Measurements from ENCODE around the gene FRMPD4. TPM values are rescaled to one million over a fixed set of nuclear protein-coding genes. Genes with fewer than 3 reads are reported as not detected.

Gene FRMPD4
- total RNA-seq, 1 donor from 2014 or later = 2.8 TPM

- Histone ChIP-seq H3K27ac (replicated peaks) (no peak overlapping the region), H3K36me3 (no peaks in the 10 kb centered on the region), H3K9me3 (replicated peaks) (no peaks in the 10 kb centered on the region), H3K27me3 (ENCODE audit: low read depth) (no peaks in the 10 kb centered on the region), H3K4me1 (no peaks in the 10 kb centered on the region), H3K4me3 (no peak overlapping the region)
- intact Hi-C loops (cut with micrococcal nuclease) = no loop called here
- no peak for DNase-seq
- no peak for TF ChIP-seq CTCF (IDR thresholded peaks at IDR 0.05; ENCODE audit: borderline replicate concordance)
Observed at GRCh38 chrX:12722314-12722713, 584.0 kb downstream of the FRMPD4 start.

- no peak overlapping the region for H3K4me3 ChIP-seq
- H3K9me3 ChIP-seq (replicated peaks) = no peaks in the 10 kb centered on the region
- TF ChIP-seq CTCF (IDR thresholded peaks at IDR 0.05; ENCODE audit: borderline replicate concordance) = no peak
- DNase-seq = no peak
- no peaks in the 10 kb centered on the region for H3K36me3 ChIP-seq
- H3K4me1 ChIP-seq = no peaks in the 10 kb centered on the region
- intact Hi-C loops (cut with micrococcal nuclease) = no loop called here
- no peak overlapping the region for H3K27ac ChIP-seq (replicated peaks)
- no peaks in the 10 kb centered on the region for H3K27me3 ChIP-seq (ENCODE audit: low read depth)
Observed at GRCh38 chrX:12741416-12741815, 603.1 kb downstream of the FRMPD4 start.

GRCh38 chrX:12747433-12747832, 609.2 kb downstream of the FRMPD4 start:
- Histone ChIP-seq H3K36me3 (no peaks in the 10 kb centered on the region), H3K4me1 (no peaks in the 10 kb centered on the region), H3K27me3 (ENCODE audit: low read depth) (no peaks in the 10 kb centered on the region), H3K27ac (replicated peaks) (no peak overlapping the region), H3K9me3 (replicated peaks) (no peaks in the 10 kb centered on the region), H3K4me3 (no peak overlapping the region)
- no peak for TF ChIP-seq CTCF (IDR thresholded peaks at IDR 0.05; ENCODE audit: borderline replicate concordance)
- intact Hi-C loops (cut with micrococcal nuclease) = no loop called here
- no peak for DNase-seq

- Histone ChIP-seq H3K36me3 (no peaks in the 10 kb centered on the region), H3K27me3 (ENCODE audit: low read depth) (no peaks in the 10 kb centered on the region), H3K4me3 (no peak overlapping the region), H3K4me1 (no peaks in the 10 kb centered on the region), H3K9me3 (replicated peaks) (no peaks in the 10 kb centered on the region), H3K27ac (replicated peaks) (no peak overlapping the region)
- no peak for DNase-seq
- intact Hi-C loops (cut with micrococcal nuclease) = no loop called here
- TF ChIP-seq CTCF (IDR thresholded peaks at IDR 0.05; ENCODE audit: borderline replicate concordance) = no peak
Observed at GRCh38 chrX:12751887-12752286, 613.6 kb downstream of the FRMPD4 start.

- Histone ChIP-seq H3K27ac (replicated peaks) (no peak overlapping the region), H3K27me3 (ENCODE audit: low read depth) (no peaks in the 10 kb centered on the region), H3K4me1 (no peaks in the 10 kb centered on the region), H3K9me3 (replicated peaks) (no peaks in the 10 kb centered on the region), H3K36me3 (no peaks in the 10 kb centered on the region), H3K4me3 (no peak overlapping the region)
- no peak for TF ChIP-seq CTCF (IDR thresholded peaks at IDR 0.05; ENCODE audit: borderline replicate concordance)
- DNase-seq = no peak
- intact Hi-C loops (cut with micrococcal nuclease) = no loop called here
Observed at GRCh38 chrX:12753366-12753765, 615.1 kb downstream of the FRMPD4 start.

- Histone ChIP-seq H3K4me1 (no peaks in the 10 kb centered on the region), H3K9me3 (replicated peaks) (no peaks in the 10 kb centered on the region), H3K27me3 (ENCODE audit: low read depth) (no peaks in the 10 kb centered on the region), H3K4me3 (no peak overlapping the region), H3K36me3 (no peaks in the 10 kb centered on the region), H3K27ac (replicated peaks) (no peak overlapping the region)
- intact Hi-C loops (cut with micrococcal nuclease) = no loop called here
- TF ChIP-seq CTCF (IDR thresholded peaks at IDR 0.05; ENCODE audit: borderline replicate concordance) = no peak
- no peak for DNase-seq
Observed at GRCh38 chrX:12758291-12758690, 620.0 kb downstream of the FRMPD4 start.
